Measurements from ENCODE around the gene ATP8A1. TPM values are rescaled to one million over a fixed set of nuclear protein-coding genes. Genes with fewer than 3 reads are reported as not detected.

ATP8A1 gene
- total RNA-seq, 4 donors from 2014 or later = 21.3 to 34.7 (median 25.9) TPM

DNA sequence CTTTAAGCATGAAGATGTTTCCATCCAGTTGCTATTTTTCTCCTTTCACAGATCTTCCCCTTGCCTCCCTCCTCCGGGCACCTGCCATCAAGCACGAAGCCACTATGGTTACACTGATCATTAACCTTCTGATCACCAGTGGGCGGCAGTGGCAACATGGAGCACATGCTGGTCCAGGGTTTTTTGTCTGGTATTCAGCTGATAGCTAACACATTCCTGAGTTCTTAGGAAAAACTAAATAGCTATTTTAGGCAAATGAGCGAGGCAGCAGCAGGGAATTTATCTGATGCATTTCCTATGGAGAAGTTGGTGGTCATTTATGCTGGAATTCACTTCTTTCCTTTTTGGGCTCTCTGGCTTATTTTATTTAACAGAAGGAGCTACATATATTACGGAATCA is 236.8 kb downstream of the ATP8A1 start:
- intact Hi-C loops (cut with DNase I; ENCODE audit: low total_unique reads) = no loop called here
- no peak for DNase-seq
- no peak overlapping the region for H3K27ac ChIP-seq
- no peaks in the 10 kb centered on the region for H3K27me3 ChIP-seq
- H3K4me3 ChIP-seq = no peak overlapping the region
- TF ChIP-seq, protein P1, sequence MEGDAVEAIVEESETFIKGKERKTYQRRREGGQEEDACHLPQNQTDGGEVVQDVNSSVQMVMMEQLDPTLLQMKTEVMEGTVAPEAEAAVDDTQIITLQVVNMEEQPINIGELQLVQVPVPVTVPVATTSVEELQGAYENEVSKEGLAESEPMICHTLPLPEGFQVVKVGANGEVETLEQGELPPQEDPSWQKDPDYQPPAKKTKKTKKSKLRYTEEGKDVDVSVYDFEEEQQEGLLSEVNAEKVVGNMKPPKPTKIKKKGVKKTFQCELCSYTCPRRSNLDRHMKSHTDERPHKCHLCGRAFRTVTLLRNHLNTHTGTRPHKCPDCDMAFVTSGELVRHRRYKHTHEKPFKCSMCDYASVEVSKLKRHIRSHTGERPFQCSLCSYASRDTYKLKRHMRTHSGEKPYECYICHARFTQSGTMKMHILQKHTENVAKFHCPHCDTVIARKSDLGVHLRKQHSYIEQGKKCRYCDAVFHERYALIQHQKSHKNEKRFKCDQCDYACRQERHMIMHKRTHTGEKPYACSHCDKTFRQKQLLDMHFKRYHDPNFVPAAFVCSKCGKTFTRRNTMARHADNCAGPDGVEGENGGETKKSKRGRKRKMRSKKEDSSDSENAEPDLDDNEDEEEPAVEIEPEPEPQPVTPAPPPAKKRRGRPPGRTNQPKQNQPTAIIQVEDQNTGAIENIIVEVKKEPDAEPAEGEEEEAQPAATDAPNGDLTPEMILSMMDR (IDR thresholded peaks at IDR 0.05) = no peak
- TF ChIP-seq POLR2A (IDR thresholded peaks at IDR 0.05) = no peak
- no peaks in the 10 kb centered on the region for H3K36me3 ChIP-seq
- H3K4me1 ChIP-seq = no peaks in the 10 kb centered on the region
- no peaks in the 10 kb centered on the region for H3K9me3 ChIP-seq

DNA sequence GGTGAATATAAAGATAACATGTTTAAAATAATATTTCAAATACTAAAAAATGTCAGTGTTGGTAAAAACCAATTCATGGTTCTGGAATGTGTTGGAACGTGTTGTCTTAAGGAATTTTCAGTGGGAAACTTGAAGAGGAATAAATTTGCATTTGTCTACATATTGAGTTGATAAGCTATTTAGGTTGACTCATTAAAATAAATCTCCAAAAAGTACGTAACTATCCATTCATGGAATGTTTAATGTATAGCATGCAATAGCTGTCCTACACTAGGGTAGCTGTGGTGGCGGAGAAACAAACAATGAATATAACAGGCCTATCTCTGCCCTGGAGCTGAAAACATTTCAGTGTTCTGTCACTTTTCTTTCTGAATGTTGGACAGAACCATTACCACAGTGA is 239.4 kb downstream of the ATP8A1 start:
- intact Hi-C loops (cut with DNase I; ENCODE audit: low total_unique reads) = no loop called here
- no peak for TF ChIP-seq POLR2A (IDR thresholded peaks at IDR 0.05)
- TF ChIP-seq, protein P1 (IDR thresholded peaks at IDR 0.05) = no peak

DNA sequence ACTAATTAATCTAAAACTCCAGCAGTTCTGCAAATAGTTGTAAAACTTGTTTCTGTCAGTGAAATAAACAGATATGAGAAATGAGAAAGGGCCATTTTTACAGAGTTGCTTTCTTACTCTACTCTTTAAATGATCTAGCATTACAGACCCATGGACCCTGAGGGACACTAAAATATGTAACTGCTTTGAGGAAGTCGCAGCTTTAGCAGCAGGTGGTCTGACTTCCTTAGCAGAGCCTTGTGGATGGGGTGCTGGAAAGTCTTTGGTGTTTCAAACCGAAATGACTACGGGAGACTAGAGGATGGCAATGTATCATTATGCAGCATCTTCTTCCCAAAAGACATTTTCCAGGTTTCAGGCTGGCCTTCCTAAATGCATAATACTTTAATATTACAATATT is 240.9 kb downstream of the ATP8A1 start:
- Histone ChIP-seq H3K4me1 (no peaks in the 10 kb centered on the region), H3K4me3 (no peak overlapping the region), H3K27me3 (no peaks in the 10 kb centered on the region), H3K27ac (no peak overlapping the region), H3K36me3 (no peaks in the 10 kb centered on the region), H3K9me3 (no peaks in the 10 kb centered on the region)
- no peak for DNase-seq
- TF ChIP-seq, protein P1 (IDR thresholded peaks at IDR 0.05) = no peak
- TF ChIP-seq POLR2A (IDR thresholded peaks at IDR 0.05) = no peak
- intact Hi-C loops (cut with DNase I; ENCODE audit: low total_unique reads) = no loop called here

More for the DNA sequence above, 239.4 kb downstream of the ATP8A1 start:
- no peaks in the 10 kb centered on the region for H3K36me3 ChIP-seq
- H3K4me3 ChIP-seq = no peak overlapping the region
- no peaks in the 10 kb centered on the region for H3K9me3 ChIP-seq
- no peak overlapping the region for H3K27ac ChIP-seq
- no peaks in the 10 kb centered on the region for H3K4me1 ChIP-seq
- DNase-seq = no peak
- H3K27me3 ChIP-seq = no peaks in the 10 kb centered on the region

DNA sequence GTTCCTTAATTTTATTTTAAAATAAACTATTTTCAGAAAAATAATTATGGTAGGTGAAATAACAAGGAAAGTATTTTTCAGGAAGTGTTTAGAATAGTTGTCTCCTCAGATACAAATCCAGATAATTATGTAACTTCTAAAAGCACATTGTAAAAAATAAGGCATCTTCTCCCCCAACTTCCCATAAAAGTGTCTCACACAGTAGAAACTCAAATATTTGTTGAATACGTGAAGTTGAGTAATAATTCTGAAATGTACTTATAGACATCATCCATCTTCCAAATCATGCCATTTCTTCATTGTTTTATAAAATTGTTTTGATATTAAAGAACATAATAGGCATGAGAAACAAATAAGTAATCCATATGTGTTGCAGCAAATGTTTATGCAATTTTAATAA is 241.6 kb downstream of the ATP8A1 start:
- Histone ChIP-seq H3K4me1 (no peaks in the 10 kb centered on the region), H3K36me3 (no peaks in the 10 kb centered on the region), H3K4me3 (no peak overlapping the region), H3K9me3 (no peaks in the 10 kb centered on the region), H3K27me3 (no peaks in the 10 kb centered on the region), H3K27ac (no peak overlapping the region)
- DNase-seq = no peak
- intact Hi-C loops (cut with DNase I; ENCODE audit: low total_unique reads) = no loop called here
- no peak for TF ChIP-seq POLR2A (IDR thresholded peaks at IDR 0.05)
- TF ChIP-seq, protein P1 (IDR thresholded peaks at IDR 0.05) = no peak

DNA sequence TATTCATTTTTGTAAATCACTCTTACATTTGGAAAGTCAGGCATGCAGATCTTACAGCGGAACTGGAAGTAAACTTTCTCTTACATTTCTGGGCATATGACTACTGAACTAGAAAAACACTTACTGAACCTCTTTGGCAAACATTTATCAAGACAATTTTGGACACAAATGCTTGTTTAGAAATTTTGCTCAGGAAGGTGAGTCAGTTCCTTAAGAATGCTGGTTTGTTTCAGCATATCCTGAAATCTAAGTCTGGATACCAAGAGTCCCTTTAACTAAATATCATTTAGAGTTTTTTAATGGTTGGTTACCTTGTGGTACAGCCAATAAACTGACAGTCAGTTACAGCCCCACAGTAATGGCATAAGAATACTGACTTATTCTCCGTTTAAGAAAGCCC is 244.7 kb downstream of the ATP8A1 start:
- DNase-seq = no peak
- TF ChIP-seq, protein P1 (IDR thresholded peaks at IDR 0.05) = no peak
- no peak for TF ChIP-seq POLR2A (IDR thresholded peaks at IDR 0.05)
- H3K36me3 ChIP-seq = no peaks in the 10 kb centered on the region
- H3K4me3 ChIP-seq = no peak overlapping the region
- no peak overlapping the region for H3K27ac ChIP-seq
- intact Hi-C loops (cut with DNase I; ENCODE audit: low total_unique reads) = no loop called here
- no peaks in the 10 kb centered on the region for H3K4me1 ChIP-seq
- no peaks in the 10 kb centered on the region for H3K27me3 ChIP-seq
- H3K9me3 ChIP-seq = no peaks in the 10 kb centered on the region
